Endometrium (tissue), 2 donors: Measurements from ENCODE around the gene PAEP.

ENCODE experiments used
- FAIRE-seq: peaks from 2 replicates; lab custom pipeline; 2012; peaks lifted over from hg19 to GRCh38; lab: Jason Lieb, UNC
- donor health status: control.
- donor health status: control.

PAEP gene

GRCh38 chr9:135615666-135616618 is 54.4 kb downstream of the PAEP start:
- FAIRE-seq: no peak
